Measurements from ENCODE around the gene PRR5L.

DNA sequence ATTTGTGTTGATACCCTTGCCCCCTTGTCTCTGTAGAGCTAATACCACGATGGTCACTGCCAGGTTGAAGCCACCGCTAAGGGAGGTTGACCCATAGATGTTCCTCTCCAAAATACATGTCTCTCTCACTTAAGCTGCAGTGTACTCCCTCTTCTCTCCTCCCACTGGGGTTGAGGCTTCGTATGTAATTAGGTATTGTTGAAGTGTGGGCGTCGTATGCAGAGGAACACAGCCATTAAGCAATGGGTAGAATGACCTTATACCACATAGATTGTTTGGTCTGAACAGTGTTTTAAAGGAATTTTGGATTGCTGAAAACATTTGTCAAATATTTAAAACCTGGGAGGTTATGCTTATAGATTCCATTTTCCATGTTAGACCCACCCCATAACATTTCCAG is 142.0 kb downstream of the PRR5L start:
- TF ChIP-seq CTCF (IDR thresholded peaks at IDR 0.05; ENCODE audit: poor library complexity) (no peak), EZH2 (IDR thresholded peaks at IDR 0.05; ENCODE audit: borderline replicate concordance) (no peak)
